Peyer's patch (tissue), 4 donors: Measurements from ENCODE around the gene TMEM63B.

Experiments
- CTCF ChIP-seq, 6 experiments: fragments of 450-650 bp in 4 of 6; fragments of 200-600 bp in 2 of 6; sonication (generic) in 1 of 6; IDR thresholded peaks; one replicate each; pipeline ENCODE4 v1.5.1; 2017 to 2019; ENCODE audit warnings: antibody characterized with exemption in 6 of 6, mild to moderate bottlenecking in 3 of 6, moderate library complexity in 1 of 6
- POLR2A ChIP-seq, 2 donors: fragments of 450-650 bp; IDR thresholded peaks; one replicate each; pipeline ENCODE4 v1.5.1; 2017; ENCODE audit warnings: antibody characterized with exemption in 2 of 2, mild to moderate bottlenecking in 2 of 2, moderate library complexity in 2 of 2

- TF ChIP-seq CTCF (IDR thresholded peaks at IDR 0.05) (no peak), POLR2A (IDR thresholded peaks at IDR 0.05) (no peak)
These were observed 52.3 kb downstream of the TMEM63B start for GRCh38 chr6:44179648-44180047.
